ENCODE measurements around the gene MLC1. TPM values are rescaled to one million over a fixed set of nuclear protein-coding genes. Genes with fewer than 3 reads are reported as not detected.
A peak's percentile ranks its signal among the peaks of the same experiment; 100 is the strongest.

MLC1 gene
- total and polyA plus RNA-seq, 10 of the 15 experiments (the other 5 are each of a cell fraction or from before 2014, with no cell fraction given): 0.03 to 0.15 (median 0.07) TPM; not detected in 7

DNA sequence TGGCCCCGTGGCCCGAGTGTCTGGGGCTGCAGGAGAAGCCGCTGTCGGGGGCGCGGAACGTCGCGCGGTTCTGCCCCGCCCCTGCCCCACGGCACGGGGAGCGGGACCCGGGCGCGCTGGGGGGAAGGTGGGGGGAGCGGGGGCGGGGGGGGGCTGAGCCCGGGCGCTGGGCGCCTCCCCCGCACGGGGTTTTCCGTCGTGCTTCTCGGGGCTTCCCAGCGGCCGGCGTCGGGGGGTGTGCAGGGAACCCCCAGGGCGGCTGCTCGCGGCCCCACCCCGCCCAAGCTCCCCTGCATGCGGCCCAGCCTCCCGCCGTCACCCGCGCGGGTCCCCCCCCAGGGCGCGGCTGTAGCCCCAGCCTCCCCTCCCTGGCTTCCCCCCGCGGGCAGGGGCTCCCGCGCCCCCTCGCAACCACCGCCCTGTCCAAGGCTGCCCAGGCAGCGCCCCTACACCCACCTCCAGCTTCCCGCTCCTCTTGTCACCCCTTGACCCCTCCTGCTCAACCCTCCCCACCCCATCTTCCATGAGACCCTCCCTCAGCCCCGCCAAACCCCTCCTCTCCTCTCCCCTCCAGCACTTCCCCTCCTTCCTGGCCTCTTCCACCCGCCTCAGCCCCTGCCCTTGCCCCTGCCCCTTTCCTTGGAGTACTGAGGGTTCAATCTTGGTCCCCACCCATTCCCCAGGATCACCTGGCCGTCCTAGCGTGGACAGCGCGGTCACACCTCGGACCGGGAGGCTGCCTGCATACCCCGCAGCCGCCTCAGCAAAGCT lies 74.4 kb downstream of the MLC1 start (continued):
- TF ChIP-seq, protein P1, sequence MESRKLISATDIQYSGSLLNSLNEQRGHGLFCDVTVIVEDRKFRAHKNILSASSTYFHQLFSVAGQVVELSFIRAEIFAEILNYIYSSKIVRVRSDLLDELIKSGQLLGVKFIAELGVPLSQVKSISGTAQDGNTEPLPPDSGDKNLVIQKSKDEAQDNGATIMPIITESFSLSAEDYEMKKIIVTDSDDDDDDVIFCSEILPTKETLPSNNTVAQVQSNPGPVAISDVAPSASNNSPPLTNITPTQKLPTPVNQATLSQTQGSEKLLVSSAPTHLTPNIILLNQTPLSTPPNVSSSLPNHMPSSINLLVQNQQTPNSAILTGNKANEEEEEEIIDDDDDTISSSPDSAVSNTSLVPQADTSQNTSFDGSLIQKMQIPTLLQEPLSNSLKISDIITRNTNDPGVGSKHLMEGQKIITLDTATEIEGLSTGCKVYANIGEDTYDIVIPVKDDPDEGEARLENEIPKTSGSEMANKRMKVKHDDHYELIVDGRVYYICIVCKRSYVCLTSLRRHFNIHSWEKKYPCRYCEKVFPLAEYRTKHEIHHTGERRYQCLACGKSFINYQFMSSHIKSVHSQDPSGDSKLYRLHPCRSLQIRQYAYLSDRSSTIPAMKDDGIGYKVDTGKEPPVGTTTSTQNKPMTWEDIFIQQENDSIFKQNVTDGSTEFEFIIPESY (IDR thresholded peaks at IDR 0.05): no peak
- TF ChIP-seq TBL1XR1 (IDR thresholded peaks at IDR 0.05; ENCODE audit: low read depth, low read length): no peak
- no peak for TF ChIP-seq STAT1 (conservative IDR thresholded peaks at IDR 0.05)
- no peak for TF ChIP-seq RFX5 (IDR thresholded peaks at IDR 0.05; ENCODE audit: low read depth, low read length)
- TF ChIP-seq CREB1 (IDR thresholded peaks at IDR 0.05; ENCODE audit: low read depth): no peak
- TF ChIP-seq, protein P2, sequence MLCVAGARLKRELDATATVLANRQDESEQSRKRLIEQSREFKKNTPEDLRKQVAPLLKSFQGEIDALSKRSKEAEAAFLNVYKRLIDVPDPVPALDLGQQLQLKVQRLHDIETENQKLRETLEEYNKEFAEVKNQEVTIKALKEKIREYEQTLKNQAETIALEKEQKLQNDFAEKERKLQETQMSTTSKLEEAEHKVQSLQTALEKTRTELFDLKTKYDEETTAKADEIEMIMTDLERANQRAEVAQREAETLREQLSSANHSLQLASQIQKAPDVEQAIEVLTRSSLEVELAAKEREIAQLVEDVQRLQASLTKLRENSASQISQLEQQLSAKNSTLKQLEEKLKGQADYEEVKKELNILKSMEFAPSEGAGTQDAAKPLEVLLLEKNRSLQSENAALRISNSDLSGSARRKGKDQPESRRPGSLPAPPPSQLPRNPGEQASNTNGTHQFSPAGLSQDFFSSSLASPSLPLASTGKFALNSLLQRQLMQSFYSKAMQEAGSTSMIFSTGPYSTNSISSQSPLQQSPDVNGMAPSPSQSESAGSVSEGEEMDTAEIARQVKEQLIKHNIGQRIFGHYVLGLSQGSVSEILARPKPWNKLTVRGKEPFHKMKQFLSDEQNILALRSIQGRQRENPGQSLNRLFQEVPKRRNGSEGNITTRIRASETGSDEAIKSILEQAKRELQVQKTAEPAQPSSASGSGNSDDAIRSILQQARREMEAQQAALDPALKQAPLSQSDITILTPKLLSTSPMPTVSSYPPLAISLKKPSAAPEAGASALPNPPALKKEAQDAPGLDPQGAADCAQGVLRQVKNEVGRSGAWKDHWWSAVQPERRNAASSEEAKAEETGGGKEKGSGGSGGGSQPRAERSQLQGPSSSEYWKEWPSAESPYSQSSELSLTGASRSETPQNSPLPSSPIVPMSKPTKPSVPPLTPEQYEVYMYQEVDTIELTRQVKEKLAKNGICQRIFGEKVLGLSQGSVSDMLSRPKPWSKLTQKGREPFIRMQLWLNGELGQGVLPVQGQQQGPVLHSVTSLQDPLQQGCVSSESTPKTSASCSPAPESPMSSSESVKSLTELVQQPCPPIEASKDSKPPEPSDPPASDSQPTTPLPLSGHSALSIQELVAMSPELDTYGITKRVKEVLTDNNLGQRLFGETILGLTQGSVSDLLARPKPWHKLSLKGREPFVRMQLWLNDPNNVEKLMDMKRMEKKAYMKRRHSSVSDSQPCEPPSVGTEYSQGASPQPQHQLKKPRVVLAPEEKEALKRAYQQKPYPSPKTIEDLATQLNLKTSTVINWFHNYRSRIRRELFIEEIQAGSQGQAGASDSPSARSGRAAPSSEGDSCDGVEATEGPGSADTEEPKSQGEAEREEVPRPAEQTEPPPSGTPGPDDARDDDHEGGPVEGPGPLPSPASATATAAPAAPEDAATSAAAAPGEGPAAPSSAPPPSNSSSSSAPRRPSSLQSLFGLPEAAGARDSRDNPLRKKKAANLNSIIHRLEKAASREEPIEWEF (IDR thresholded peaks at IDR 0.05; ENCODE audit: insufficient replicate concordance, low read depth, low read length): no peak
- no peak for TF ChIP-seq JUND (IDR thresholded peaks at IDR 0.05; ENCODE audit: low read depth, low read length)
- TF ChIP-seq, protein P3, sequence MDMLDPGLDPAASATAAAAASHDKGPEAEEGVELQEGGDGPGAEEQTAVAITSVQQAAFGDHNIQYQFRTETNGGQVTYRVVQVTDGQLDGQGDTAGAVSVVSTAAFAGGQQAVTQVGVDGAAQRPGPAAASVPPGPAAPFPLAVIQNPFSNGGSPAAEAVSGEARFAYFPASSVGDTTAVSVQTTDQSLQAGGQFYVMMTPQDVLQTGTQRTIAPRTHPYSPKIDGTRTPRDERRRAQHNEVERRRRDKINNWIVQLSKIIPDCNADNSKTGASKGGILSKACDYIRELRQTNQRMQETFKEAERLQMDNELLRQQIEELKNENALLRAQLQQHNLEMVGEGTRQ (IDR thresholded peaks at IDR 0.05; ENCODE audit: borderline replicate concordance, low read depth, low read length): no peak
- 0 out of 2 replicates have a peak, but pooled peaks have one; percentile 10 for TF ChIP-seq SIN3A (IDR thresholded peaks at IDR 0.05; ENCODE audit: low read depth, low read length)
- no peak for TF ChIP-seq PRDM15 (CRISPR knock-in tag; IDR thresholded peaks at IDR 0.05)
- no peak for TF ChIP-seq SREBF2 (IDR thresholded peaks at IDR 0.05; ENCODE audit: low read length)
- TF ChIP-seq ETV6 (conservative IDR thresholded peaks at IDR 0.05 in 1 of 2, IDR thresholded peaks at IDR 0.05 in 1 of 2; ENCODE audit: borderline replicate concordance in 1 of 2, low read depth in 1 of 2): no peak
- TF ChIP-seq CREM (IDR thresholded peaks at IDR 0.05; ENCODE audit: low read depth): 0 out of 2 replicates have a peak, but pooled peaks have one; percentile 11
- no peak for TF ChIP-seq SPI1 (IDR thresholded peaks at IDR 0.05; ENCODE audit: borderline replicate concordance, insufficient read depth, low read depth, low read length)
- no peak for TF ChIP-seq ATF7 (IDR thresholded peaks at IDR 0.05; ENCODE audit: low read depth)
- TF ChIP-seq SIX5 (IDR thresholded peaks at IDR 0.05; ENCODE audit: low read depth, low read length, severe bottlenecking): no peak
- no peak for TF ChIP-seq ATF3 (IDR thresholded peaks at IDR 0.05; ENCODE audit: borderline replicate concordance, extremely low read depth, low read depth, low read length)

Data from GM12878 (cell line).